Measurements from ENCODE around the gene HERPUD2.

HERPUD2 gene

GRCh38 chr7:35694784-35695472, at the start of gene HERPUD2:
HERPUD2 (minus strand) TSS chr7:35695135; CDS start chr7:35694330, 805 bp downstream.
- DNase-seq (ENCODE audit: low read depth), result peak; percentile 91

GRCh38 chr7:35738889-35739288, 44.0 kb upstream of the HERPUD2 start:
- DNase-seq (ENCODE audit: low read depth), result no peak

GRCh38 chr7:35736725-35737124, 41.8 kb upstream of the HERPUD2 start:
- DNase-seq (ENCODE audit: low read depth), result peak; percentile 84

- no peak for DNase-seq (ENCODE audit: low read depth)
Measured at GRCh38 chr7:35735396-35735795, 40.5 kb upstream of the HERPUD2 start.

- DNase-seq (ENCODE audit: low read depth), result no peak
Measured at GRCh38 chr7:35734001-35734483, 39.1 kb upstream of the HERPUD2 start.

GRCh38 chr7:35731349-35731748, 36.4 kb upstream of the HERPUD2 start:
- DNase-seq (ENCODE audit: low read depth), result no peak

GRCh38 chr7:35729061-35729783, 34.3 kb upstream of the HERPUD2 start:
- DNase-seq (ENCODE audit: low read depth), result no peak

GRCh38 chr7:35728412-35729060, 33.6 kb upstream of the HERPUD2 start:
- no peak for DNase-seq (ENCODE audit: low read depth)

GRCh38 chr7:35727571-35727970, 32.6 kb upstream of the HERPUD2 start:
- no peak for DNase-seq (ENCODE audit: low read depth)

- no peak for DNase-seq (ENCODE audit: low read depth)
Measured at GRCh38 chr7:35726654-35727053, 31.7 kb upstream of the HERPUD2 start.

- no peak for DNase-seq (ENCODE audit: low read depth)
Measured at GRCh38 chr7:35725280-35725680, 30.3 kb upstream of the HERPUD2 start.

- peak; percentile 63 for DNase-seq (ENCODE audit: low read depth)
Measured at GRCh38 chr7:35723011-35723410, 28.1 kb upstream of the HERPUD2 start.

GRCh38 chr7:35722054-35722849, 27.3 kb upstream of the HERPUD2 start:
- no peak for DNase-seq (ENCODE audit: low read depth)

GRCh38 chr7:35721288-35721687, 26.4 kb upstream of the HERPUD2 start:
- DNase-seq (ENCODE audit: low read depth), result no peak

GRCh38 chr7:35720849-35721248, 25.9 kb upstream of the HERPUD2 start:
- no peak for DNase-seq (ENCODE audit: low read depth)

GRCh38 chr7:35720032-35720431, 25.1 kb upstream of the HERPUD2 start:
- no peak for DNase-seq (ENCODE audit: low read depth)

GRCh38 chr7:35718047-35718446, 23.1 kb upstream of the HERPUD2 start:
- DNase-seq (ENCODE audit: low read depth), result no peak

- no peak for DNase-seq (ENCODE audit: low read depth)
Measured at GRCh38 chr7:35717516-35717915, 22.6 kb upstream of the HERPUD2 start.

GRCh38 chr7:35717013-35717412, 22.1 kb upstream of the HERPUD2 start:
- no peak for DNase-seq (ENCODE audit: low read depth)

GRCh38 chr7:35716038-35716803, 21.3 kb upstream of the HERPUD2 start:
- DNase-seq (ENCODE audit: low read depth), result peak; percentile 52

GRCh38 chr7:35714862-35715261, 19.9 kb upstream of the HERPUD2 start:
- DNase-seq (ENCODE audit: low read depth), result no peak
